ENCODE measurements around the gene CACNA2D2. TPM values are rescaled to one million over a fixed set of nuclear protein-coding genes. Genes with fewer than 3 reads are reported as not detected.

The CACNA2D2 gene
- total RNA-seq, 1 donor from 2014 or later = 2.5 TPM

DNA sequence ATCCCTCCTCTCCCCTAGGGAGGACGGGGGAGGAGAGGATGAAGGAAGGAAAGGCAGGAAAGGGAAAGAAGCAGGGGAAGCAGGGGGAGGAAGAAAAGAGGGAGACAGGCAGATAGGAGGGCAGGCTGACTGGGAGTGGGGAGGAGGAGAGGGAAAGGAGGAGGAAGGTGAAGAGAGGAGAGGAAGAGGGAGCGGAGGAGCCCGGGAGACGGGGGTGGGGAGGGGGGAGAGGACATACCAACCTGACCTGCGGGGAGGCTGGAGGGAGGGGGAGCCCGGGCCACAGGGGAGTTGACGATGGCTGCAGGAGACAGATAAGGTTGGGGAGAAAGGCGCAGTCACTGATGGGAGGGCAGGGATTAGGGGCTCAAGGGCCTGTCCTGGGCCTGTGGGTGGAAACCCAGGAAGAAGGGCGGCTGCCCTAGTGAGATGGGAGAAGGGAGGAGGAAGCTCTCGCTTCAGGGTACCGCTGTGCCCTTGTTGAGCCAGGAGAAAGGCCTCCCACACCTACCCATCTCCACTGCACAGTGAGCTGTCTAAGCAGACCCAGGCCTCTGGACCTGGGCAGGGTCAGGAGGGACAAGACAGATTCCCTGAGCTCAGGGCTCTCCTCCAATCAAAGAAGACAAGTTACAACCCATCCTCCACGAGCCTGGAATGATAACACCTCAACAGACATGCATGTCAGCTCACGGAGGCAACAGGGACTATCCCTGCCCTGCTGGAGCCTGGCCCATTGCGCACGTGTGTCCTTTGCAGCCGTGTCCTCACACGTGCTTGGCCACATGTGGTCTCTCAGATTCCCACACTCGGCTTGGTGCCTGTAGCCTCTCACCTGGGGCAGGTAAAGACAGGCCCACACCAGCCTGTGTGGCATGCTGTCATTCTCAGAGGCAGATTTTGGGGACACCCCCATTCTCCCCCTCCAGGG, 36.2 kb upstream of the CACNA2D2 start:
- intact Hi-C loops (cut with DNase I) = no loop called here
- TF ChIP-seq POLR2A (IDR thresholded peaks at IDR 0.05) = no peak
- TF ChIP-seq, protein P1, sequence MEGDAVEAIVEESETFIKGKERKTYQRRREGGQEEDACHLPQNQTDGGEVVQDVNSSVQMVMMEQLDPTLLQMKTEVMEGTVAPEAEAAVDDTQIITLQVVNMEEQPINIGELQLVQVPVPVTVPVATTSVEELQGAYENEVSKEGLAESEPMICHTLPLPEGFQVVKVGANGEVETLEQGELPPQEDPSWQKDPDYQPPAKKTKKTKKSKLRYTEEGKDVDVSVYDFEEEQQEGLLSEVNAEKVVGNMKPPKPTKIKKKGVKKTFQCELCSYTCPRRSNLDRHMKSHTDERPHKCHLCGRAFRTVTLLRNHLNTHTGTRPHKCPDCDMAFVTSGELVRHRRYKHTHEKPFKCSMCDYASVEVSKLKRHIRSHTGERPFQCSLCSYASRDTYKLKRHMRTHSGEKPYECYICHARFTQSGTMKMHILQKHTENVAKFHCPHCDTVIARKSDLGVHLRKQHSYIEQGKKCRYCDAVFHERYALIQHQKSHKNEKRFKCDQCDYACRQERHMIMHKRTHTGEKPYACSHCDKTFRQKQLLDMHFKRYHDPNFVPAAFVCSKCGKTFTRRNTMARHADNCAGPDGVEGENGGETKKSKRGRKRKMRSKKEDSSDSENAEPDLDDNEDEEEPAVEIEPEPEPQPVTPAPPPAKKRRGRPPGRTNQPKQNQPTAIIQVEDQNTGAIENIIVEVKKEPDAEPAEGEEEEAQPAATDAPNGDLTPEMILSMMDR (IDR thresholded peaks at IDR 0.05) = no peak
- TF ChIP-seq POLR2AphosphoS5 (IDR thresholded peaks at IDR 0.05; ENCODE audit: insufficient read depth in 1 of 2, low read depth in 1 of 2) = no peak
- no peak for DNase-seq (ENCODE audit: extremely low spot score in 2 of 2)

GRCh38 chr3:50537421-50538129, 34.1 kb upstream of the CACNA2D2 start:
- Histone ChIP-seq H3K4me3 (no peak overlapping the region), H3K36me3 (no peaks in the 10 kb centered on the region), H3K4me1 (peaks cover 3% of the 10 kb centered on the region), H3K9me3 (no peaks in the 10 kb centered on the region), H3K27ac (no peak overlapping the region), H3K27me3 (no peaks in the 10 kb centered on the region)
- TF ChIP-seq POLR2AphosphoS5 (IDR thresholded peaks at IDR 0.05; ENCODE audit: insufficient read depth in 1 of 2, low read depth in 1 of 2) (no peak), POLR2A (IDR thresholded peaks at IDR 0.05) (no peak)
- TF ChIP-seq, protein P1 (IDR thresholded peaks at IDR 0.05) = no peak
- intact Hi-C loops (cut with DNase I) = no loop called here
- no peak for DNase-seq (ENCODE audit: extremely low spot score in 2 of 2)

More for the DNA sequence above, 36.2 kb upstream of the CACNA2D2 start:
- H3K36me3 ChIP-seq = no peaks in the 10 kb centered on the region
- H3K9me3 ChIP-seq = no peaks in the 10 kb centered on the region
- no peaks in the 10 kb centered on the region for H3K27me3 ChIP-seq
- no peak overlapping the region for H3K27ac ChIP-seq
- no peak overlapping the region for H3K4me3 ChIP-seq
- no peaks in the 10 kb centered on the region for H3K4me1 ChIP-seq

DNA sequence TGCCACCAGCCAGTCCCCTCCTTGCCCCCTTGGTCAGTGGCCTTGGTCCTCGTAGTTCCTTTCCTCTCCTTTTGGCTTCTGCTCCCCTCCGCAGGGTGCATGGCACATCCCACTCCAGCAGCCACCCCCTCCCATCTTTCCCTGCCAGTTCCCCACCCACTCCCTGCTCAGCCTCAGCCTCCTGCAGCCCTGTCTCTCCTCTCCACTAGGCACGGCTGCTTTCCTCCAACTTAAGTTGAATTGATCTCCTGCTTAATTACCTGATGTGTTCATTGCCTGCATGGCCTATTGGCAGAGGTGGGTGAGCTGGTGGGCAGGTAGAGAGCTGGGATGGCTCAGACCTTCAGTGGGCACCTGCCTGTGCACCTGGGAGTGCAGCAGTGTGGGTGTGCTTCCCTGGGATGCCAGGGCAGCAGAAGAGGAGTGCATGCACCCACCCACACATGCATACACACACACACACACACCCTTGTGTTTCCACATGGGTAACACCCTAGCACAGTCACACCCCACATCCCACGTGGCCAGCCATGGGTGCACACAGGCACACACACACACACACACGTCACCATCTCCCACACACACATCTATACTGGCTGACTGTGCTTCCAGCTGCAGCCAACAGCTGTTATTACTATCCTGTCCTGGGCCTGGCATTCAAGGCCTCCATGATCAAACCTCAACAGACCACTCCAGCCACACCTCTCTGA, 33.2 kb upstream of the CACNA2D2 start:
- Histone ChIP-seq H3K27ac (no peak overlapping the region), H3K27me3 (no peaks in the 10 kb centered on the region), H3K9me3 (no peaks in the 10 kb centered on the region), H3K4me3 (no peak overlapping the region), H3K4me1 (peaks cover 7% of the 10 kb centered on the region), H3K36me3 (no peaks in the 10 kb centered on the region)
- TF ChIP-seq, protein P1 (IDR thresholded peaks at IDR 0.05) = no peak
- TF ChIP-seq POLR2AphosphoS5 (IDR thresholded peaks at IDR 0.05; ENCODE audit: insufficient read depth in 1 of 2, low read depth in 1 of 2) (no peak), POLR2A (IDR thresholded peaks at IDR 0.05) (no peak)
- intact Hi-C loops (cut with DNase I) = no loop called here
- DNase-seq (ENCODE audit: extremely low spot score in 2 of 2) = no peak

DNA sequence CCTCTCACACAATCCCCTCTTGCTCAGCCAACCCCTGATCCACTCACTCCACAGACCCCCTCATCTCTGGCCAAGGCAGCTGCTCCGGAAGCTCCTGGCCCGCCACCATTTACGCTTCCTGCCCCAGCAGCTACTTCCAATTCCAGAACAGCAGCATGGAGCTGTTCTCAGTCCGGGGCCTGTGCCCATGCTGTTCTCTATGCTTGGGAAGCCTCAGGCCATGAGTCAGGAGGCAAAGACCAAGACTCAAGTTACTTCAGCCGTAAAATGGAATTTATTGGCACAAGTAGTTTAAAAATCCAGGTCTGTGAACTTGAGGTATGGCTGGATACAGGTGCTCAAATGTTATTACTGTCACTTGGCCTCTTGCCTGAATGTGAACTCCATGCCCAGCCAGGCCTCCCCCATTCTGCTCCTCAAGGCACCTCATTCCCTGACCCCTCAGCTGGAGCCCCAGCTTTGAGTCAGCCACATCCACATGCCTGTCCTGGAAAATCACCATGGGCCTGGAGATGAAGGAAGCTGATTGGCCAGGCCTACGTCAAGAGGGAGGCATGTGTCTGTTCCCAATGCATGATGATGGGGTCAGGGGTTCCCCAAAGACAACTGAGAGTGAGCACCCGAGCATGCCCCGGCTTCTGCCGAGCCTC, 31.4 kb upstream of the CACNA2D2 start:
- Histone ChIP-seq H3K36me3 (no peaks in the 10 kb centered on the region), H3K27me3 (no peaks in the 10 kb centered on the region), H3K9me3 (no peaks in the 10 kb centered on the region), H3K4me1 (peaks cover 7% of the 10 kb centered on the region), H3K27ac (no peak overlapping the region), H3K4me3 (no peak overlapping the region)
- no peak for DNase-seq (ENCODE audit: extremely low spot score in 2 of 2)
- intact Hi-C loops (cut with DNase I) = no loop called here
- TF ChIP-seq POLR2A (IDR thresholded peaks at IDR 0.05) = no peak
- TF ChIP-seq, protein P1 (IDR thresholded peaks at IDR 0.05) = no peak
- TF ChIP-seq POLR2AphosphoS5 (IDR thresholded peaks at IDR 0.05; ENCODE audit: insufficient read depth in 1 of 2, low read depth in 1 of 2) = no peak
